IPS DF 4.7 (cell line): ENCODE data around the gene BAIAP2L1.

ENCODE experiments used
- DNase-seq: peaks from one replicate; pipeline ENCODE4 v3.0.0-alpha.2; 2013; ENCODE audit warnings: low spot score; ENCODE audit errors: extremely low read depth

Gene BAIAP2L1

DNA sequence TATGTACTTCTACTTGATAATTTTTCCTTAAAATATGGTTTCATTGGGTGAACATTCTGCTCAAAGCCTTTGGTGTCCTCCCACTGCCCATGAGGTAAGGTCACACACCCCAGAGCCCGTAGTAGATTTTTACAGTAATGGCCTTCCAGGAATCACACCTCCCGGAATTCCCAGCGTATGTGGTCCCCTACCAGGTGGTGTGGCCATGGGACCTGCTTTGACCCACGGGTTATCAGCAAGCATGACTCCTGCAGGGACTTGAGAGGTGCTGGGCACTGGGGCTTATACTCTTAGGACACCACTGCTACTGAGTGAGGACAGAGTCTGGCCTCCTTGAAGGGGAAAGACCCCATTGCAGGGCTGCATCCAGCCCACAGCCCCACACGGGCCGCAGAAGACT is 42.2 kb downstream of the BAIAP2L1 start:
- DNase-seq = no peak

- DNase-seq = no peak
Observed at GRCh38 chr7:98357751-98358161, 43.1 kb downstream of the BAIAP2L1 start.

DNA sequence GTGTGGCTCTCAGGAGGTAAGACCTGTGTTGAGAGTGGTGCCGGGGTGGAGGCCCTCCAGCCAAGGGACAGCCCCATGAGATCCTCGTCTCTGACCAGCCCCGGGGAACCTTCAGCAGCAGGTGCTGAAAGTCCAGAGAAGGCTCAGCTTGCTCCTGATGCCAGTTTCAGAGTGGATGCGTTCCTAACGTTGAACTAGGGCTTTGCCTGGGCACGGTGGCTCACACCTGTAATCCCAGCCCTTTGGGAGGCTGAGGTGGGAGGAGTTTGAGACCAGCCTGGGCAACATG is 45.7 kb downstream of the BAIAP2L1 start:
- no peak for DNase-seq

GRCh38 chr7:98354511-98355249 is 46.2 kb downstream of the BAIAP2L1 start:
- no peak for DNase-seq

DNA sequence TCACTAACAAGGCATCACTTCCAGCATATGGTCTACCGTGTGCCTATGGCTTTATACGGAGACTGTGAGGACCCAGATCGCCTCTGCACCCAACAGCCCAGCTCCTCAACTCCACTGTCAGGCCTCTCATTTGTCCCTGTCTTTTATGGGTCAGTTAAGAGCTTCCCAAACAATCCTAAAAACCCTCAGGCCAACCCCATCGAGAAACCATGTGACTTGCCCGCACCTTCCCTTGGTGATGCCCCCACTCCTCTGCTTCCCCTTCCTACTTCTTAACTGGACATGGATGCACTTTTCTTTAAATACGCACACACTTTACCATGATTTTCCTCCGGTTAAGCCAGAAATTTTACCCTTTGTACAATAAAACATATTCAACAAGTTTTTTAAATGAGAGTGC is 46.8 kb downstream of the BAIAP2L1 start:
- no peak for DNase-seq

GRCh38 chr7:98352621-98353020 is 48.3 kb downstream of the BAIAP2L1 start:
- DNase-seq = no peak

GRCh38 chr7:98351136-98351535 is 49.8 kb downstream of the BAIAP2L1 start:
- no peak for DNase-seq

GRCh38 chr7:98348726-98349474 is 52.0 kb downstream of the BAIAP2L1 start:
- DNase-seq = no peak

- DNase-seq = no peak
Observed at GRCh38 chr7:98346515-98347069, 54.3 kb downstream of the BAIAP2L1 start.

- no peak for DNase-seq
Observed at GRCh38 chr7:98341106-98341505, 59.8 kb downstream of the BAIAP2L1 start.

- no peak for DNase-seq
Observed at GRCh38 chr7:98339043-98339442, 61.8 kb downstream of the BAIAP2L1 start.

- no peak for DNase-seq
Observed at GRCh38 chr7:98338441-98338840, 62.4 kb downstream of the BAIAP2L1 start.

DNA sequence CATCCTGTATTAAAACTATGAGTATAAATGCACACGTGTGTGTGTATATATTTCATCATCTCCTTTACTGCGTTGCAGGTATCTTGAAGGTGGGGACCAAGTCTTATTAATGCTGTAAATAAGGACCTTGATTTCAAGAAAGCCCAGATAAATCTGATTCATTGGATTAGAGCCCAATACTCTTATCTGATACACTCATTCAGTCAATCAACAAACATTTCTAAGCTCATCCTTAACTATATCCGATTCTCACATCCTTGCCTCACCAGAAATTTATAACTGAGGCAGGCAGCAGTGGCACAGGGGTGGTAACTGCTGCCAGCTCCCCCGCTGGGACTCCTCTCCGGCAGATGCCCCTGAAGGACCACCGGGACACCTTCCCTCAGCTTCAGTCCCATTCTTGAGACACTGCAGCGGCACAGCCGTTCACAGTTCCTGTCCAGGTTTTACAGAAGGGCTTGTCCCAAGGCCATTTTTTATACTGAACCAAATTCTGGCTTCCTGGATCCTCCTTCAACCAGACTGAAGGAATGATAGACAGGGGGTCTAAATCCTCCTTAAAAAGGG is 65.4 kb downstream of the BAIAP2L1 start:
- no peak for DNase-seq

DNA sequence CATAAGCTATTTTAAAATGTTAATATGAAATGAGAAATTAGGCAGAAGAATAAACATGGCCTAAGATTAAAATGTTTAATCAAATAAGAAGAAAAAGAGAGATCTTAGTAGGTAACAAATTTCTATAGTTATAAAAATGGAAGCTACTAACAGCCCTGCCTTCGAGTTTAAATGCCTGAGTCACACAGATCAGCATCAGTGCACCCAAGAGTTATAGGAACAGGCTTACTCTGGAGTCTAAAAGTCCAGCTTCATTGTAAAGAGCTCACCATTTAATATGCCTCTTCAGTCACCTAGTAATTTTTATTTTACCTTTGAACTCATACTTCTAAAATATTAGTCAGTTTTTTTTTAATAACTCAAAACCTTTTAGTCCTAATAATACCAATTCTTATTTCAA is 66.8 kb downstream of the BAIAP2L1 start:
- no peak for DNase-seq

DNA sequence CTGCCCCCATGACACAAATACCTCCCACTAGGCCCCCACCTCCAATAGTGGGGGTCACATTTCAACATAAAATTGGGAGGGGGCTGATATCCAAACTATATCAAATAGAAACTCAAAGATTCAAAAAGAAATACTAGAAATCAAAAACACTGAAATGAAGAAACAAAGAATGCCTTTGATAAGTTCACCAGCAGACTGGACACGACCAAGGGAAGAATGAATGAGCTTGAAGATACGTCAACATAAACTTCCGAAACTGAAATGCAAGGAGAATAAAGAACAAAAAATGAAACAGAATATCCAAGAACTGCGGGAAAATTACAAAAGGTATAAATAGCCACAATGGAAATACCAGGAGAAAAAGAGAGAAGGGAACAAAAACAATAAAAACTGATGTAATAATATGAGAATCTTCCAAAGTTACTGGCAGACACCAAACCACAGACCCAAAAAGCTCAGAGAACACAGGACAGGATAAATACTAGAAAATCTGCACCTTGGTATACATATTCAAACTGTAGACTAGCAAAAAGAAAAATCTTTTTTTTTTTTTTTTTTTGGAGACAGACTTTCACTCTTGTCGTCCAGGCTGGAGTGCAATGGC is 69.9 kb downstream of the BAIAP2L1 start:
- no peak for DNase-seq

DNA sequence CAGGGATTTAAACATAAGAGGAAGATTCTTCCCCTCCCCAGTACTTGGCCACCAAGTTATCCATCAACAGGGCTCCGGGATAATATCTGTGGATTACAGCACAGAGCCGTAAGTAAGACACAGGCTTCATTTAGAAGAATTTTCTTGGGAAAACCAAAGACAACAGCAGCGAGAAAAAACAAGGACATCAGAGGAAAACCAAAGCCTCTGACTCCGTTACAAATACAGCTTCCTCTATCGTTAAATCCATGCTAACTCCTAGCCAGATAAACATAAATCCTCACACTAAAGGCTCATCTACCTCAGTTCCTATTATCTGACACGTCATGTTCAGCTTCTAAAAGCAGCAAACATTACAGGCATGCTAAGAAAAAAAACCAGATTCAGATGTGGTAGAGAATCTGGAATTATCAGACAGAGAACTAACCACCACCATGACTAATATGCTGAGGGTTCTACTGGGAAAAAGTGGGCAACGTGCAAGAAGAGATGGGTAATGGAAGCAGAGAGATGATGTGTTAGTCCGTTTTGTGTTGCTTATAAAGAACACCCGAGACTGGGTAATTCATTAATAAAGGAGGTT is 71.0 kb downstream of the BAIAP2L1 start:
- no peak for DNase-seq

GRCh38 chr7:98329100-98329790 is 71.6 kb downstream of the BAIAP2L1 start:
- DNase-seq = no peak

- DNase-seq = no peak
Observed at GRCh38 chr7:98324782-98325181, 76.1 kb downstream of the BAIAP2L1 start.

DNA sequence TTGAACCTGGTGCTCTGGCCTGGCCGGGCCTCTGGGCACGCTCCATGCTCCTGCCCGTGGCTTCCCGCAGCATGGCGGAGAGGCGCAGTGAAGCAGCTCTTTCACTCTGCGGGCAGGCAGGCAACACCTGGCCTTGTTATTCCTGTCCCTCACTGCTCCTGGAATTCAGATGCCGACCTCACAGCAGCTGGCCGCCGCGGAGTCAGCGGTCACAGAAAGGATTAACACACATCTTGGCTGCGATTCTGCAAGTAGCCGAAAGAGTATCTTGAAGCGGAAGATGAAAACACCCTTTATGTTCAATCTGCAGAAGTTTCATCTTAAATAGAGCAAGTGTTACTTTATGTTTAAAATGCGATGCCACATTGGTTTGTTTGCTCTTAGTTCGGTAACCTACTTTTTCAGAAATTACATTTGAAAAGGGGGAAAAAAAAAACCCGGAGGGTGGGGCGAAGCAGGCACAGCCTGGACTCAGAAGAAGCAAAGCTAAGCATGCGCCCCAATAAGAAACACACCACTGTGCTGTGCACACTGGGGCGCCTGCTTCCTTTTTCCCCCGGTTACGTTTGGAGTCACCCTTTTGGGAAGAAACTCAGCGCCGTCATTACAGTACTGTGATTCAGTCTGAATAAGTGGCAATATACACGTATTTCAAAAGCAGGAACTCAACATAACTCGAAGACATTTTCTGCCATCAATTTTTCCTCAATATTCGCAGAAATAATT is 77.1 kb downstream of the BAIAP2L1 start:
- no peak for DNase-seq
